Testis (tissue), 3 donors: ENCODE data around the gene COL4A2. TPM values are rescaled to one million over a fixed set of nuclear protein-coding genes. Genes with fewer than 3 reads are reported as not detected.

ENCODE experiments used
- DNase-seq: peaks from one replicate; pipeline ENCODE4 v3.0.0-alpha.2; 2019
- H3K27ac ChIP-seq, 2 donors: fragments of 200-600 bp; sonication (generic); one replicate each; pipeline ENCODE4 v1.5.1; 2019
- H3K27me3 ChIP-seq: fragments of 200-600 bp; sonication (generic); one replicate; pipeline ENCODE4 v1.5.1; 2019
- H3K36me3 ChIP-seq: fragments of 200-600 bp; sonication (generic); one replicate; pipeline ENCODE4 v1.5.1; 2017; ENCODE audit warnings: low read depth; ENCODE audit errors: missing control alignments
- H3K4me1 ChIP-seq: fragments of 200-600 bp; sonication (generic); one replicate; pipeline ENCODE4 v1.5.1; 2019
- H3K4me3 ChIP-seq, 2 donors: fragments of 200-600 bp; sonication (generic); one replicate each; pipeline ENCODE4 v1.5.1; 2017 to 2019
- H3K9me3 ChIP-seq: fragments of 200-600 bp; sonication (generic); one replicate; pipeline ENCODE4 v1.5.1; 2017
- CTCF ChIP-seq, 3 experiments: fragments of 450-650 bp in 2 of 3; fragments of 200-600 bp in 1 of 3; sonication (generic) in 1 of 3; IDR thresholded peaks; one replicate each; pipeline ENCODE4 v1.5.1; 2016 to 2019; ENCODE audit warnings: antibody characterized with exemption in 3 of 3, mild to moderate bottlenecking in 2 of 3, moderate library complexity in 1 of 3
- POLR2A ChIP-seq: fragments of 450-650 bp; IDR thresholded peaks from one replicate; pipeline ENCODE4 v1.6.1; 2017; ENCODE audit warnings: antibody characterized with exemption, mild to moderate bottlenecking, moderate library complexity
- WGBS, 2 donors: methylation state at CpG; one replicate each; pipeline ENCODE4 v1.1.5; 2018; 5-methylcytosine and 5-hydroxymethylcytosine counted together
- intact Hi-C: fragments of 100-400 bp; cut with DNase I; formaldehyde crosslinking; loops from one replicate; pipeline ENCODE4 v1.15.1; 2023; ENCODE audit warnings: low total_unique reads
- polyA plus RNA-seq: library from polyadenylated mRNA; stranded (reverse); fragments of 350-450 nt; fragmentation: Illumina TruSeq; extraction: RNeasy Lipid Tissue Mini Kit (QIAGEN cat#74804); gene quantifications from one replicate; pipeline ENCODE4 v1.2.3, GENCODE V29; 2014; ENCODE audit warnings: low read depth, low replicate concordance; ENCODE audit not compliant: insufficient read depth
- total RNA-seq, 2 donors: library from RNA; depleted of rRNA; stranded (reverse); fragments of >200 nt; gene quantifications; one replicate each; pipeline ENCODE4 v1.2.3, GENCODE V29; 2016

COL4A2 gene
- total and polyA plus RNA-seq, 3 donors from 2014 or later, result 69.1 to 89.9 (median 81.0) TPM

DNA sequence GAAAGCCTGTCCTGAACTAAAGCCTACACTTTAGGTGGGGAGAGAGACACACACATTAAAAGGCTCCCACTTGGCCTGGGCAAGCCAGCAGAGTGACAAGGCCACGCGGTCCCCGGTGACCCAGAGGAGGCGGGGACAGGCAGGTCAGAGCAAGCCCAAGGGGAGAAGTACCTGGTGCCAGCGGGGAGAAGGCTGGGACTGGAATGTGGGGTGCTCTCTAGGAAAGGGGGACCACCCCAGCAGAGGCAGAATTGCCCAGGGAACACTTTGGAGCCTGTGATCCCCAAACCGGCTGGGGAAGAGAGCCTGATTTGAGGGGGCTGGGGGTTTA lies 172.1 kb downstream of the COL4A2 start:
- Histone ChIP-seq H3K4me1 (peaks cover 10% of the 10 kb centered on the region), H3K9me3 (no peaks in the 10 kb centered on the region), H3K27ac (peak overlapping the region in 1 of 2 donors; percentile 25), H3K27me3 (no peaks in the 10 kb centered on the region), H3K4me3 (no peak overlapping the region), H3K36me3 (no peaks in the 10 kb centered on the region)
- TF ChIP-seq POLR2A (no peak), CTCF (IDR thresholded peaks at IDR 0.05) (no peak)
- 83 to 85% methylated on average over 6 of the region's 6 CpGs for WGBS, 2 donors
- intact Hi-C loops, result no loop called here
- DNase-seq, result no peak

GRCh38 chr13:110479648-110480047 lies 172.6 kb downstream of the COL4A2 start:
- WGBS, 2 donors, result 49 to 72% methylated on average over 7 to 11 of the region's 11 CpGs
- intact Hi-C loops, result no loop called here
- no peaks in the 10 kb centered on the region for H3K36me3 ChIP-seq
- H3K4me1 ChIP-seq, result peaks cover 10% of the 10 kb centered on the region
- no peaks in the 10 kb centered on the region for H3K27me3 ChIP-seq
- no peak for TF ChIP-seq POLR2A
- TF ChIP-seq CTCF (IDR thresholded peaks at IDR 0.05), result no peak
- H3K27ac ChIP-seq, result no peak overlapping the region
- no peak overlapping the region for H3K4me3 ChIP-seq
- no peak for DNase-seq
- H3K9me3 ChIP-seq, result no peaks in the 10 kb centered on the region

GRCh38 chr13:110480161-110480560 lies 173.1 kb downstream of the COL4A2 start:
- Histone ChIP-seq H3K4me3 (no peak overlapping the region), H3K9me3 (no peaks in the 10 kb centered on the region), H3K27ac (no peak overlapping the region), H3K4me1 (peaks cover 10% of the 10 kb centered on the region), H3K27me3 (no peaks in the 10 kb centered on the region), H3K36me3 (no peaks in the 10 kb centered on the region)
- TF ChIP-seq CTCF (IDR thresholded peaks at IDR 0.05) (no peak), POLR2A (no peak)
- intact Hi-C loops, result no loop called here
- DNase-seq, result no peak
- WGBS, 2 donors, result 69 to 85% methylated on average over 3 to 5 of the region's 5 CpGs

GRCh38 chr13:110483386-110483968 lies 176.4 kb downstream of the COL4A2 start:
- TF ChIP-seq POLR2A, result no peak
- no peak for TF ChIP-seq CTCF (IDR thresholded peaks at IDR 0.05)
- Histone ChIP-seq H3K36me3 (no peaks in the 10 kb centered on the region), H3K4me1 (peaks cover 8% of the 10 kb centered on the region), H3K9me3 (no peaks in the 10 kb centered on the region), H3K27ac (no peak overlapping the region), H3K27me3 (no peaks in the 10 kb centered on the region), H3K4me3 (no peak overlapping the region)
- intact Hi-C loops, result no loop called here
- DNase-seq, result no peak
- WGBS, 2 donors, result 89 to 93% methylated on average over 13 of the region's 13 CpGs

GRCh38 chr13:110484290-110485048 lies 177.4 kb downstream of the COL4A2 start:
- H3K4me3 ChIP-seq, result no peak overlapping the region
- H3K27me3 ChIP-seq, result no peaks in the 10 kb centered on the region
- DNase-seq, result no peak
- intact Hi-C loops, result no loop called here
- H3K36me3 ChIP-seq, result no peaks in the 10 kb centered on the region
- 91 to 99% methylated on average over 14 to 18 of the region's 18 CpGs for WGBS, 2 donors
- no peaks in the 10 kb centered on the region for H3K9me3 ChIP-seq
- TF ChIP-seq CTCF (IDR thresholded peaks at IDR 0.05) (no peak), POLR2A (no peak)
- no peaks in the 10 kb centered on the region for H3K4me1 ChIP-seq
- no peak overlapping the region for H3K27ac ChIP-seq
